ENCODE data around the gene CCR7.
"Not testable (repeated sequence)": the region's sequence is repeated elsewhere in the genome, so short reads cannot be mapped to it uniquely, and the experiment has no call there.

The CCR7 gene

DNA sequence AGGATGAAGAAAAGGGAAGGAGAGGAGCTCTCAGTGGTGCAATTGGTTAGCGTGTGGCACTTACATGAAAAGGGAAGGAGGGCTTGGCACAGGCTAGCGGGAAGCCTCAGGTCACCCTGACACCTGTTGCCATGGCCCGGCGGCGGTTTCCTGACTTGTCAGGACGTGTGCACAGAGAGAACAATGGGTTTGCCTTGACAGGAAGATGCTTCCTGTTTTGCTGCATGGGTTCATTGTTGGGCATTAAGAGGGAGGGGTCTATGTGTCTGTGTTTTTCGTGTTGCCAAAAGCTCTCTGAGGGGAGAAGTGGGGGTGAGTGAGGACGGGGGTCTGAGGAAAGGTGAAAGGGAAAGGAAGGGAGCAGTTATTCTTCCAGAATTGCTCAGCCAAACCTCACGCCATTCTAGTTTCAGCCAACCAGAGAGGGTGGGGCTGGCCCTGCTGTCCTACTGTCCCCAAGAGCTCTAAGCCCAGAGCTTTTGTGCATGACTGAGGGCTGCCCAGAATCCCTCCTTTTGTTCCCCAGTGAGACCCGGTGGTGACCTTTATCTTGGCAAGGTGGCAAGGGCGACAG lies 17.1 kb upstream of the CCR7 start:
- TF ChIP-seq, protein P1, sequence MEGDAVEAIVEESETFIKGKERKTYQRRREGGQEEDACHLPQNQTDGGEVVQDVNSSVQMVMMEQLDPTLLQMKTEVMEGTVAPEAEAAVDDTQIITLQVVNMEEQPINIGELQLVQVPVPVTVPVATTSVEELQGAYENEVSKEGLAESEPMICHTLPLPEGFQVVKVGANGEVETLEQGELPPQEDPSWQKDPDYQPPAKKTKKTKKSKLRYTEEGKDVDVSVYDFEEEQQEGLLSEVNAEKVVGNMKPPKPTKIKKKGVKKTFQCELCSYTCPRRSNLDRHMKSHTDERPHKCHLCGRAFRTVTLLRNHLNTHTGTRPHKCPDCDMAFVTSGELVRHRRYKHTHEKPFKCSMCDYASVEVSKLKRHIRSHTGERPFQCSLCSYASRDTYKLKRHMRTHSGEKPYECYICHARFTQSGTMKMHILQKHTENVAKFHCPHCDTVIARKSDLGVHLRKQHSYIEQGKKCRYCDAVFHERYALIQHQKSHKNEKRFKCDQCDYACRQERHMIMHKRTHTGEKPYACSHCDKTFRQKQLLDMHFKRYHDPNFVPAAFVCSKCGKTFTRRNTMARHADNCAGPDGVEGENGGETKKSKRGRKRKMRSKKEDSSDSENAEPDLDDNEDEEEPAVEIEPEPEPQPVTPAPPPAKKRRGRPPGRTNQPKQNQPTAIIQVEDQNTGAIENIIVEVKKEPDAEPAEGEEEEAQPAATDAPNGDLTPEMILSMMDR (IDR thresholded peaks at IDR 0.05; ENCODE audit: insufficient read depth, low read length, missing control alignments), result no peak
- ChIA-PET CTCF (interaction anchor here (1.0 to 1.5 kb wide), 2 partner anchors 13 to 50 kb away, joined by 3 read pairs; no protein-coding TSS in a partner anchor), POLR2A (no interaction called here)
- no peak overlapping the region for H3K4me3 ChIP-seq (ENCODE audit: low read depth, low read length)
- DNase-seq (ENCODE audit: low read depth, low spot score), result no peak

- TF ChIP-seq, protein P1 (IDR thresholded peaks at IDR 0.05; ENCODE audit: insufficient read depth, low read length, missing control alignments), result no peak
- no peak for DNase-seq (ENCODE audit: low read depth, low spot score)
- ChIA-PET POLR2A (no interaction called here), CTCF (no interaction called here)
- no peak overlapping the region for H3K4me3 ChIP-seq (ENCODE audit: low read depth, low read length)
These were observed 14.9 kb upstream of the CCR7 start for GRCh38 chr17:40580140-40580539.

GRCh38 chr17:40579471-40579870 lies 14.2 kb upstream of the CCR7 start:
- TF ChIP-seq, protein P1 (IDR thresholded peaks at IDR 0.05; ENCODE audit: insufficient read depth, low read length, missing control alignments), result no peak
- ChIA-PET POLR2A (no interaction called here), CTCF (no interaction called here)
- DNase-seq (ENCODE audit: low read depth, low spot score), result no peak
- H3K4me3 ChIP-seq (ENCODE audit: low read depth, low read length), result no peak overlapping the region

- CTCF ChIA-PET, result interaction anchor here (1.1 to 3.9 kb wide), 4 partner anchors 17 to 1071 kb away, joined by 3 to 20 read pairs (median 4); no protein-coding TSS in a partner anchor
- no peak overlapping the region for H3K4me3 ChIP-seq (ENCODE audit: low read depth, low read length)
- POLR2A ChIA-PET, result no interaction called here
- TF ChIP-seq, protein P1 (IDR thresholded peaks at IDR 0.05; ENCODE audit: insufficient read depth, low read length, missing control alignments), result no peak
- DNase-seq (ENCODE audit: low read depth, low spot score), result no peak
These were observed 12.4 kb upstream of the CCR7 start for GRCh38 chr17:40577611-40578065.

DNA sequence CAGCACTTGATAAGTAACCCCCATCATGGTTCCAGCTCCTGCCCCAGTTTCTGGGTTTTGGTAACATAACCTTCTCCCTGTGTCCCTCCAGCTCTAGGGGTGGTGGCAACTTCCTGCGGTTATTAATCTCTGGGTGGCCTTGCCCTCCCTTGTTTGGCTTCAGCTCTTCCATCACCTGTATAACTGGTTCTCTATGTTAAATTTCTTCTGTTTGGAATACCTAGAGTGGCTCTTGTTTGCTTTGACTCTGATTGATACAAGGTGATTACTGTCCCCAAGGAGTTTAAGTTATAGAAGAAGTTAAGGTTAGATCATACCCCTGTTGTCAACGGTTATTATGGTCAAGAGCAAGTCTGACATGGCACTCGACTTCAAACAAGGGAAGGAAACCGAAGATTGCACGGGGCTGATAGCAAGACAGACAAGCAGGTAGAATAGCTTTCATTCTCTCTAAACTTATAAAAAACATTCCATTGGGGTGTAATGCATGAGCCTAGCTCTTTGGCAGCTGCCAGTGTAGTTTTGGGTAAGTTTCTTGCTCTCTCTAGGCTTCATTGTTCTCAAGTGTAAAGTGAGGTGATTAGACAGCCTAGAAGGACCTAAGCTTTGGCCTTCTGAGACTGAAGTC lies 11.0 kb upstream of the CCR7 start:
- ChIA-PET POLR2A (no interaction called here), CTCF (interaction anchor here (0.8 to 3.9 kb wide), 4 partner anchors 11 to 1072 kb away, joined by 3 to 20 read pairs (median 4); no protein-coding TSS in a partner anchor)
- TF ChIP-seq, protein P1 (IDR thresholded peaks at IDR 0.05; ENCODE audit: insufficient read depth, low read length, missing control alignments), result no peak
- DNase-seq (ENCODE audit: low read depth, low spot score), result no peak
- H3K4me3 ChIP-seq (ENCODE audit: low read depth, low read length), result no peak overlapping the region

- H3K4me3 ChIP-seq (ENCODE audit: low read depth, low read length), result no peak overlapping the region
- CTCF ChIA-PET, result interaction anchor here (5.0 kb wide), 1 partner anchor 13 kb away, joined by 35 read pairs; no protein-coding TSS in a partner anchor
- POLR2A ChIA-PET, result no interaction called here
- DNase-seq (ENCODE audit: low read depth, low spot score), result no peak
- TF ChIP-seq, protein P1 (IDR thresholded peaks at IDR 0.05; ENCODE audit: insufficient read depth, low read length, missing control alignments), result no peak
These were observed 9.0 kb upstream of the CCR7 start for GRCh38 chr17:40574292-40574691.

DNA sequence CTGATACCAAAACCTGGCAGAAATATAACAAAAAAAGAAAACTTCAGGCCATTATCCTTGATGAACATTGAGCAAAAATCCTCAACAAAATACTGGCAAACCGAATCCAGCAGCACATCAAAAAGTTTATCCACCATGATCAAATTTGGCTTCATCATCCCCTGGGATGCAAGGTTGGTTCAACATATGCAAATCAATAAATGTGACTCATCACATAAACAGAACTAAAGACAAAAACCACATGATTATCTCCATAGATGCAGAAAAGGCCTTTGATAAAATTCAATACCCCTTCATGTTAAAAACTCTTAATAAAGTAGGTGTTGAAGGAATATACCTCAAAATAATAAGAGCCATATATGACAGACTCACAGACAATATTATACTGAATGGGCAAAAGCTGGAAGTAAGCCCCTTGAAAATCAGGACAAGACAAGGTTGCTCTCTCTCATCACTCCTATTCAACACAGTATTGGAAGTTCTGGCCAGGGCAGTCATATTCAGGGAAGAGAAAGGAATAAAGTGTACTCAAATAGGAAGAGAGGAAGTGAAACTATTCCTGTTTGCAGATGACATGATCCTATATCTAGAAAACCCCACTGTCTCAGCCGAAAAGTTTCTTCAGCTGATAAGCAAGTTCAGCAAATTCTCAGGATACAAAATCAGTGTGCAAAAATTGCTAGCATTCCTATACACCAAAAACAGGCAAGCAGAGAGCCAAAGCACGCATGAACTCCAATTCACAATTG lies 7.1 kb upstream of the CCR7 start:
- DNase-seq (ENCODE audit: low read depth, low spot score); H3K4me3 ChIP-seq (ENCODE audit: low read depth, low read length); POLR2A ChIA-PET: not testable (repeated sequence)
- CTCF ChIA-PET, result interaction anchor here (5.0 kb wide), 1 partner anchor 11 kb away, joined by 35 read pairs; no protein-coding TSS in a partner anchor

Measured in AG04449 (cell line).